GM19035 (cell line): ENCODE results near the gene TOMM22.

Experiments used
- ATAC-seq: cut with Tn5 transposase; IDR thresholded peaks from one replicate; pipeline ENCODE4 v1.9.1; 2021; ENCODE audit not compliant: unreplicated experiment

Gene TOMM22

GRCh38 chr22:38715176-38715764 is 33.5 kb downstream of the TOMM22 start:
- ATAC-seq, result no peak

GRCh38 chr22:38715852-38716251 is 34.1 kb downstream of the TOMM22 start:
- no peak for ATAC-seq

GRCh38 chr22:38716271-38716670 is 34.5 kb downstream of the TOMM22 start:
- ATAC-seq, result no peak

GRCh38 chr22:38716826-38717225 is 35.1 kb downstream of the TOMM22 start:
- no peak for ATAC-seq

- no peak for ATAC-seq
These were observed 35.5 kb downstream of the TOMM22 start for GRCh38 chr22:38717244-38717643.

- no peak for ATAC-seq
These were observed 36.7 kb downstream of the TOMM22 start for GRCh38 chr22:38718414-38718813.

- ATAC-seq, result no peak
These were observed 37.4 kb downstream of the TOMM22 start for GRCh38 chr22:38719196-38719595.

GRCh38 chr22:38720350-38720749 is 38.6 kb downstream of the TOMM22 start:
- no peak for ATAC-seq

- ATAC-seq, result no peak
These were observed 39.8 kb downstream of the TOMM22 start for GRCh38 chr22:38721551-38721950.

- ATAC-seq, result no peak
These were observed 42.4 kb downstream of the TOMM22 start for GRCh38 chr22:38724176-38724575.

- ATAC-seq, result no peak
These were observed 43.3 kb downstream of the TOMM22 start for GRCh38 chr22:38724926-38725571.

GRCh38 chr22:38725900-38726655 is 44.3 kb downstream of the TOMM22 start:
- no peak for ATAC-seq

- ATAC-seq, result no peak
These were observed 45.4 kb downstream of the TOMM22 start for GRCh38 chr22:38727123-38727522.

GRCh38 chr22:38727530-38728451 is 46.0 kb downstream of the TOMM22 start:
- no peak for ATAC-seq

GRCh38 chr22:38728871-38729796 is 47.4 kb downstream of the TOMM22 start:
- no peak for ATAC-seq

- no peak for ATAC-seq
These were observed 48.2 kb downstream of the TOMM22 start for GRCh38 chr22:38729946-38730345.

GRCh38 chr22:38730411-38730871 is 48.7 kb downstream of the TOMM22 start:
- no peak for ATAC-seq

- ATAC-seq, result no peak
These were observed 50.0 kb downstream of the TOMM22 start for GRCh38 chr22:38731703-38732161.

- ATAC-seq, result no peak
These were observed 50.6 kb downstream of the TOMM22 start for GRCh38 chr22:38732251-38732815.

GRCh38 chr22:38733329-38733723 is 51.6 kb downstream of the TOMM22 start:
- ATAC-seq, result no peak
